ENCODE results near the gene WFDC9. TPM values are rescaled to one million over a fixed set of nuclear protein-coding genes. Genes with fewer than 3 reads are reported as not detected.

Gene WFDC9
- polyA plus RNA-seq, 1 donor (not counting 4 experiments of a cell fraction or from before 2014, with no cell fraction given), result not detected

DNA sequence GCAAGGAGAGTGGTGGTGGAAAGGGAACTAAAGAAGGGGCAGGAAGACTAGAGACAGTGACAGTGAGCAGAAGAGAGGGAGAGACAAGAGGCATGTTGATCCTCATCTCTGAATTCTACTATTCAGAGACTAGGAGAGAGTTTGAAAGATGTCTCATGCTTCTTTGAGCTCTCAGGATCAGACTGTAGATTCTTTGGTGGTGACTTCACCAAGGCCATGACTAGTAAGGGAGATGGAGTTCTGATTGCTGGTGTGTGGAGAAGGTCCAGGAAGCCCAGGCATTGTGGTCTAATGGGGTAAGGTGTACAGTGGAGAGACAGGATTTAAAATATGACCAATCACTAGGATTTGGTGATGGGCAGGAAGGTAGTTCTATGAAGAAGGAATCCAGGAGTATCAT lies 713 bp downstream of the WFDC9 start:
- no peaks in the 10 kb centered on the region for H3K9me3 ChIP-seq (ENCODE audit: control insufficient read depth, low read depth, low read length)
- no peak for TF ChIP-seq EZH2 (IDR thresholded peaks at IDR 0.05; ENCODE audit: low read length)
- no peaks in the 10 kb centered on the region for H3K9me1 ChIP-seq (ENCODE audit: control insufficient read depth, extremely low read depth, insufficient read depth, low read length)
- dilution Hi-C loops (cut with MboI; ENCODE audit: extremely low pct_ligation_motif_present, low sequenced_read_pairs), result no loop called here
- H3K27me3 ChIP-seq (ENCODE audit: control insufficient read depth, extremely low read depth, insufficient read depth, low read length), result peaks cover 6% of the 10 kb centered on the region
- H2AFZ ChIP-seq (ENCODE audit: control insufficient read depth, low read length), result no peak overlapping the region
- no peak overlapping the region for H3K4me3 ChIP-seq (ENCODE audit: control insufficient read depth in 2 of 3, extremely low read depth in 1 of 3, insufficient read depth in 2 of 3, low read depth in 1 of 3, low read length in 3 of 3)
- FAIRE-seq (no peak), DNase-seq (ENCODE audit: low read depth, low spot score) (no peak)
- H3K4me2 ChIP-seq (ENCODE audit: control insufficient read depth, extremely low read depth, insufficient read depth, low read depth, low read length), result no peak overlapping the region
- H3K4me1 ChIP-seq (ENCODE audit: control insufficient read depth, extremely low read depth, insufficient read depth, low read length), result no peaks in the 10 kb centered on the region
- no peaks in the 10 kb centered on the region for H3K79me2 ChIP-seq (ENCODE audit: control insufficient read depth, insufficient read depth, low read length)
- no peaks in the 10 kb centered on the region for H3K36me3 ChIP-seq (ENCODE audit: control insufficient read depth in 2 of 2, extremely low read depth in 1 of 2, insufficient read depth in 2 of 2, low read length in 2 of 2)
- no peaks in the 10 kb centered on the region for H4K20me1 ChIP-seq (ENCODE audit: control insufficient read depth, extremely low read depth, insufficient read depth, low read length)
- no peak overlapping the region for H3K9ac ChIP-seq (ENCODE audit: control insufficient read depth, extremely low read depth, insufficient read depth, low read length)
- no peak overlapping the region for H3K27ac ChIP-seq (ENCODE audit: control insufficient read depth, insufficient read depth, low read length)

DNA sequence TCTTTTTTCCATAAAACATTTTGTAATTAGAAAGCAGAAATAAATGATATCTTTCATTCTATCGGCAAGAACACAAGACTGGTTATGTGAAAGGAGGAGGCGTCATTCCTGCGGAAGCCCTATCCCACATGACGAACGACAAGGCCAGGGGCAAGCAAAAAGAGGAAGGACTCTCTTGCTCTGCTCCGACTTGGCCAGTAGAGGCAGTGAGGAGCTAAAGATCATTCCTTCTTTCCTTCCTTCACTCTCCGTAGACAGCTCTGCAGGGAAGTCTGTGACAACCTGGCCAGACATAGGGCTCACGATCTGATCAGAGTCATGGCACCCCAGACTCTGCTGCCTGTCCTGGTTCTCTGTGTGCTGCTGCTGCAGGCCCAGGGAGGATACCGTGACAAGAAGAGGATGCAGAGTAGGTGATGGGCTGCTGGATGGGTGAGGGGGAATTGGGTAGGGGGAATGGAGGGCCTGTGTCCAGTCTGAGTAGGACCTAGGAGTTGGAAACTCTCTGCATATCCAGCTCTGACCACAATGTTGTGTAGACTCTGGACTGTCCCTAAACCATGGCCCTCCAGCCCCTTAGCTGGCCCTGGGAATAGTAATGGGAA lies 1.5 kb downstream of the WFDC9 start, which contains the start of gene WFDC10A:
TSS of gene WFDC10A (plus strand) at position 244 of the 605 bp plus-strand sequence. CDS start at position 319, 75 bp downstream.
- dilution Hi-C loops (cut with MboI; ENCODE audit: extremely low pct_ligation_motif_present, low sequenced_read_pairs), result no loop called here
- Histone ChIP-seq H3K9me1 (ENCODE audit: control insufficient read depth, extremely low read depth, insufficient read depth, low read length) (no peaks in the 10 kb centered on the region), H3K27ac (ENCODE audit: control insufficient read depth, insufficient read depth, low read length) (no peak within 1 kb of the TSS), H3K36me3 (ENCODE audit: control insufficient read depth in 2 of 2, extremely low read depth in 1 of 2, insufficient read depth in 2 of 2, low read length in 2 of 2) (no peaks in the 10 kb centered on the region), H4K20me1 (ENCODE audit: control insufficient read depth, extremely low read depth, insufficient read depth, low read length) (no peaks in the 10 kb centered on the region), H3K4me2 (ENCODE audit: control insufficient read depth, extremely low read depth, insufficient read depth, low read depth, low read length) (peak within 1 kb of the TSS; percentile 2), H3K9ac (ENCODE audit: control insufficient read depth, extremely low read depth, insufficient read depth, low read length) (no peak within 1 kb of the TSS), H3K4me1 (ENCODE audit: control insufficient read depth, extremely low read depth, insufficient read depth, low read length) (no peaks in the 10 kb centered on the region), H2AFZ (ENCODE audit: control insufficient read depth, low read length) (no peak within 1 kb of the TSS), H3K4me3 (ENCODE audit: control insufficient read depth in 2 of 3, extremely low read depth in 1 of 3, insufficient read depth in 2 of 3, low read depth in 1 of 3, low read length in 3 of 3) (no peak within 1 kb of the TSS), H3K79me2 (ENCODE audit: control insufficient read depth, insufficient read depth, low read length) (no peaks in the 10 kb centered on the region), H3K27me3 (ENCODE audit: control insufficient read depth, extremely low read depth, insufficient read depth, low read length) (peaks cover 6% of the 10 kb centered on the region), H3K9me3 (ENCODE audit: control insufficient read depth, low read depth, low read length) (no peaks in the 10 kb centered on the region)
- FAIRE-seq (peak; percentile 73), DNase-seq (ENCODE audit: low read depth, low spot score) (peak; percentile 28)
- TF ChIP-seq, protein P1, sequence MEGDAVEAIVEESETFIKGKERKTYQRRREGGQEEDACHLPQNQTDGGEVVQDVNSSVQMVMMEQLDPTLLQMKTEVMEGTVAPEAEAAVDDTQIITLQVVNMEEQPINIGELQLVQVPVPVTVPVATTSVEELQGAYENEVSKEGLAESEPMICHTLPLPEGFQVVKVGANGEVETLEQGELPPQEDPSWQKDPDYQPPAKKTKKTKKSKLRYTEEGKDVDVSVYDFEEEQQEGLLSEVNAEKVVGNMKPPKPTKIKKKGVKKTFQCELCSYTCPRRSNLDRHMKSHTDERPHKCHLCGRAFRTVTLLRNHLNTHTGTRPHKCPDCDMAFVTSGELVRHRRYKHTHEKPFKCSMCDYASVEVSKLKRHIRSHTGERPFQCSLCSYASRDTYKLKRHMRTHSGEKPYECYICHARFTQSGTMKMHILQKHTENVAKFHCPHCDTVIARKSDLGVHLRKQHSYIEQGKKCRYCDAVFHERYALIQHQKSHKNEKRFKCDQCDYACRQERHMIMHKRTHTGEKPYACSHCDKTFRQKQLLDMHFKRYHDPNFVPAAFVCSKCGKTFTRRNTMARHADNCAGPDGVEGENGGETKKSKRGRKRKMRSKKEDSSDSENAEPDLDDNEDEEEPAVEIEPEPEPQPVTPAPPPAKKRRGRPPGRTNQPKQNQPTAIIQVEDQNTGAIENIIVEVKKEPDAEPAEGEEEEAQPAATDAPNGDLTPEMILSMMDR (optimal IDR thresholded peaks at IDR 0.05 in 1 of 3, IDR thresholded peaks at IDR 0.05 in 1 of 3, conservative IDR thresholded peaks at IDR 0.05 in 1 of 3; ENCODE audit: extremely low read depth in 1 of 3, insufficient read depth in 2 of 3, low read length in 3 of 3), result peak; percentile 86 to 97 (median 88)
- no peak for TF ChIP-seq EZH2 (IDR thresholded peaks at IDR 0.05; ENCODE audit: low read length)

DNA sequence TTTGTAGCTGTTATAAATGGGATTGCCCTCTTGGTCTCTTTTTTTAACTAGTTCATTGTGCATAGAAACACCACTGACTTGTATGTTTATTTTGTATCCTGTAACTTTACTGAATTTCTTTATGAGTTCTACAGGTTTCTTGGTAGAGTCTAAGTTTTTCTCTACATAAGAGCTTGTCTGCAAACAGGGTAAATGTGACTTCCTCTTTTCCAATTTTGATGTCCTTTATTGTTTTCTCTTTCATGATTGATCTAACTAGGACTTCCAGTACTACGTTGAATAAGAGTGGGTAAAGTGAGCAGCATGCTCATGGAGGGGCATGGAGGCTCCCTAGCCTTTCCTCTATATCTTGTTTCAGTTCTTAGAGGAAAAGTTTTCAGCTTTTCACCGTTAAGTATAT lies 4.5 kb downstream of the WFDC9 start:
- Histone ChIP-seq H3K4me2 (ENCODE audit: control insufficient read depth, extremely low read depth, insufficient read depth, low read depth, low read length) (no peak overlapping the region), H3K4me1 (ENCODE audit: control insufficient read depth, extremely low read depth, insufficient read depth, low read length) (no peaks in the 10 kb centered on the region), H3K27me3 (ENCODE audit: control insufficient read depth, extremely low read depth, insufficient read depth, low read length) (peaks cover 6% of the 10 kb centered on the region), H3K4me3 (ENCODE audit: control insufficient read depth in 2 of 3, extremely low read depth in 1 of 3, insufficient read depth in 2 of 3, low read depth in 1 of 3, low read length in 3 of 3) (no peak overlapping the region), H3K9ac (ENCODE audit: control insufficient read depth, extremely low read depth, insufficient read depth, low read length) (no peak overlapping the region), H3K36me3 (ENCODE audit: control insufficient read depth in 2 of 2, extremely low read depth in 1 of 2, insufficient read depth in 2 of 2, low read length in 2 of 2) (no peaks in the 10 kb centered on the region), H3K9me1 (ENCODE audit: control insufficient read depth, extremely low read depth, insufficient read depth, low read length) (no peaks in the 10 kb centered on the region), H3K9me3 (ENCODE audit: control insufficient read depth, low read depth, low read length) (no peaks in the 10 kb centered on the region), H4K20me1 (ENCODE audit: control insufficient read depth, extremely low read depth, insufficient read depth, low read length) (no peaks in the 10 kb centered on the region), H3K27ac (ENCODE audit: control insufficient read depth, insufficient read depth, low read length) (no peak overlapping the region), H2AFZ (ENCODE audit: control insufficient read depth, low read length) (no peak overlapping the region), H3K79me2 (ENCODE audit: control insufficient read depth, insufficient read depth, low read length) (no peaks in the 10 kb centered on the region)
- no peak for TF ChIP-seq EZH2 (IDR thresholded peaks at IDR 0.05; ENCODE audit: low read length)
- TF ChIP-seq, protein P1 (optimal IDR thresholded peaks at IDR 0.05 in 1 of 3, IDR thresholded peaks at IDR 0.05 in 1 of 3, conservative IDR thresholded peaks at IDR 0.05 in 1 of 3; ENCODE audit: extremely low read depth in 1 of 3, insufficient read depth in 2 of 3, low read length in 3 of 3), result no peak
- DNase-seq (ENCODE audit: low read depth, low spot score), result no peak
- no peak for FAIRE-seq
- dilution Hi-C loops (cut with MboI; ENCODE audit: extremely low pct_ligation_motif_present, low sequenced_read_pairs), result no loop called here

Measured in keratinocyte (primary cell).